SK-N-SH (cell line): ENCODE measurements around the gene TMEM131. TPM values are rescaled to one million over a fixed set of nuclear protein-coding genes. Genes with fewer than 3 reads are reported as not detected.

ENCODE experiments used
- CTCF ChIA-PET: fragments of 300-600, 350-600 bp; formaldehyde crosslinking; extraction: SDS; loops from one replicate; lab custom pipeline; 2021; lab: Yijun Ruan, JAX
- POLR2A ChIA-PET: fragments of 350-600 bp; sonication (Branson Sonifier 250); formaldehyde crosslinking; extraction: SDS; loops from one replicate; lab custom pipeline; 2020; ENCODE audit warnings: antibody characterized with exemption, inconsistent platforms; lab: Yijun Ruan, JAX
- DNase-seq: peaks from one replicate; pipeline ENCODE4 v3.0.0; 2012
- H2AFZ ChIP-seq: fragments of 200-600 bp; sonication (generic); 2 replicates; pipeline ENCODE4 v1.8.1; 2016; ENCODE audit warnings: antibody characterized with exemption, mild to moderate bottlenecking, low read depth
- H3F3A ChIP-seq: fragments of 200-600 bp; sonication (generic); replicated peaks from 2 replicates; pipeline ENCODE3; 2016; ENCODE audit warnings: antibody characterized with exemption, mild to moderate bottlenecking; ENCODE audit not compliant: insufficient read depth
- H3K27ac ChIP-seq, 2 experiments: fragments of 200-500 bp in 1 of 2; fragments of 200-600 bp in 1 of 2; sonication (Bioruptor generic) in 1 of 2; sonication (generic), shearing (Covaris generic) in 1 of 2; 2 replicates each; pipeline versions ENCODE4 v1.5.1 to v1.6.1; 2014 to 2016; ENCODE audit warnings: low read depth in 2 of 2, inconsistent platforms in 1 of 2, low read length in 1 of 2, mild to moderate bottlenecking in 1 of 2, mixed read lengths in 1 of 2
- H3K27me3 ChIP-seq: fragments of 200-600 bp; sonication (generic), shearing (Covaris generic); 2 replicates; pipeline ENCODE4 v1.6.1; 2016; ENCODE audit warnings: mixed run types; ENCODE audit not compliant: insufficient read depth
- H3K36me3 ChIP-seq, 2 experiments: fragments of 200-500 bp in 1 of 2; fragments of 200-600 bp in 1 of 2; sonication (Bioruptor generic) in 1 of 2; sonication (generic) in 1 of 2; replicated peaks in 1 of 2; 2 replicates each; pipeline versions ENCODE3 to v1.5.1; 2014 to 2016; ENCODE audit warnings: low read length in 1 of 2, mild to moderate bottlenecking in 1 of 2; ENCODE audit not compliant: insufficient read depth in 2 of 2, control insufficient read depth in 1 of 2
- H3K4me1 ChIP-seq, 2 experiments: fragments of 200-500 bp in 1 of 2; fragments of 200-600 bp in 1 of 2; sonication (Bioruptor generic) in 1 of 2; sonication (generic), shearing (Covaris generic) in 1 of 2; 2 replicates each; pipeline versions ENCODE4 v1.5.1 to v1.6.1; 2014 to 2016; ENCODE audit warnings: low read depth in 1 of 2, low read length in 1 of 2, mixed run types in 1 of 2; ENCODE audit not compliant: insufficient read depth in 2 of 2, control insufficient read depth in 1 of 2
- H3K4me2 ChIP-seq: fragments of 200-600 bp; sonication (generic), shearing (Covaris generic); 2 replicates; pipeline ENCODE4 v1.6.1; 2017; ENCODE audit warnings: mixed run types
- H3K4me3 ChIP-seq, 2 experiments: fragments of 200-500 bp in 1 of 2; fragments of 200-600 bp in 1 of 2; sonication (Bioruptor generic) in 1 of 2; sonication (generic), shearing (Covaris generic) in 1 of 2; 2 replicates each; pipeline versions ENCODE4 v1.5.1 to v1.8.1; 2014 to 2016; ENCODE audit warnings: low read depth in 2 of 2, inconsistent platforms in 1 of 2, low read length in 1 of 2, mild to moderate bottlenecking in 1 of 2, mixed read lengths in 1 of 2, moderate library complexity in 1 of 2
- H3K79me2 ChIP-seq: fragments of 200-600 bp; sonication (generic); 2 replicates; pipeline ENCODE4 v1.8.1; 2017; ENCODE audit warnings: mild to moderate bottlenecking; ENCODE audit not compliant: insufficient read depth
- H3K9ac ChIP-seq: fragments of 200-600 bp; sonication (generic); 2 replicates; pipeline ENCODE4 v1.6.1; 2017; ENCODE audit warnings: mixed run types
- H3K9me2 ChIP-seq: fragments of 200-600 bp; sonication (generic); 2 replicates; pipeline ENCODE4 v1.6.1; 2017; ENCODE audit warnings: mixed run types
- H3K9me3 ChIP-seq: fragments of 200-600 bp; sonication (generic); 2 replicates; pipeline ENCODE4 v1.6.1; 2017; ENCODE audit warnings: mixed run types, mild to moderate bottlenecking, moderate library complexity
- H4K20me1 ChIP-seq: fragments of 200-600 bp; sonication (generic); 2 replicates; pipeline ENCODE4 v1.6.1; 2017; ENCODE audit warnings: mild to moderate bottlenecking, mixed run types; ENCODE audit not compliant: insufficient read depth
- CHD2 ChIP-seq: fragments of 150-350 bp; IDR thresholded peaks from 2 replicates; pipeline ENCODE4 v1.6.1; 2018; ENCODE audit warnings: low read length; ENCODE audit not compliant: partially characterized antibody
- ELF1 ChIP-seq: IDR thresholded peaks from 2 replicates; pipeline ENCODE4 v1.4.0; 2012
- EP300 ChIP-seq, 2 experiments: IDR thresholded peaks; 2 replicates each; pipeline versions ENCODE4 v1.4.0 to v1.6.1; 2012; ENCODE audit warnings: borderline replicate concordance in 1 of 2, low read depth in 1 of 2, low read length in 1 of 2
- EZH2phosphoT487 ChIP-seq: fragments of 200-600 bp; sonication (generic); IDR thresholded peaks from 2 replicates; pipeline ENCODE4 v1.6.1; 2017; ENCODE audit warnings: low read depth, mixed run types, mild to moderate bottlenecking, antibody characterized with exemption, moderate library complexity, borderline replicate concordance
- FOXJ3 ChIP-seq: sonication (generic); formaldehyde crosslinking; IDR thresholded peaks from 2 replicates; pipeline ENCODE4 v1.5.1; 2020; ENCODE audit warnings: mild to moderate bottlenecking, missing genetic modification reagents
- FOXM1 ChIP-seq: IDR thresholded peaks from 2 replicates; pipeline ENCODE4 v1.4.0; 2012; ENCODE audit warnings: low read depth, mild to moderate bottlenecking
- GATA2 ChIP-seq: sonication (generic); formaldehyde crosslinking; IDR thresholded peaks from 2 replicates; pipeline ENCODE4 v1.5.0; 2020; ENCODE audit warnings: mild to moderate bottlenecking, missing genetic modification reagents
- JUND ChIP-seq: IDR thresholded peaks from 2 replicates; pipeline ENCODE4 v1.4.0; 2012
- MXI1 ChIP-seq: IDR thresholded peaks from 2 replicates; pipeline ENCODE4 v1.6.1; 2012; ENCODE audit warnings: mild to moderate bottlenecking, low read depth, low read length, improper control_type of control experiment
- NFIC ChIP-seq: IDR thresholded peaks from 2 replicates; pipeline ENCODE4 v1.4.0; 2012; ENCODE audit warnings: borderline replicate concordance
- NRF1 ChIP-seq: IDR thresholded peaks from 2 replicates; pipeline ENCODE4 v1.6.1; 2012; ENCODE audit warnings: low read depth, mild to moderate bottlenecking, low read length
- PBX3 ChIP-seq: IDR thresholded peaks from 2 replicates; pipeline ENCODE4; 2012
- POLR2AphosphoS5 ChIP-seq: IDR thresholded peaks from 2 replicates; pipeline ENCODE4 v1.6.1; 2012; ENCODE audit warnings: low read depth, low read length
- RCOR1 ChIP-seq: fragments of 150-350 bp; IDR thresholded peaks from 2 replicates; pipeline ENCODE4 v1.6.1; 2017; ENCODE audit warnings: antibody characterized with exemption, low read length
- RFX5 ChIP-seq: IDR thresholded peaks from 2 replicates; pipeline ENCODE4 v1.6.1; 2012; ENCODE audit warnings: mild to moderate bottlenecking, improper control_type of control experiment, low read length
- SMC3 ChIP-seq: IDR thresholded peaks from 2 replicates; pipeline ENCODE4 v1.6.1; 2012; ENCODE audit warnings: low read depth, low read length, improper control_type of control experiment
- TAF1 ChIP-seq: IDR thresholded peaks from 2 replicates; pipeline ENCODE4 v1.6.1; 2012; ENCODE audit warnings: low read depth, mild to moderate bottlenecking, low read length, moderate library complexity, borderline replicate concordance
- TCF12 ChIP-seq: IDR thresholded peaks from 2 replicates; pipeline ENCODE4 v1.4.0; 2012
- TEAD4 ChIP-seq: IDR thresholded peaks from 2 replicates; pipeline ENCODE4 v1.4.0; 2012; ENCODE audit warnings: mild to moderate bottlenecking, borderline replicate concordance; ENCODE audit not compliant: insufficient read depth
- USF1 ChIP-seq: IDR thresholded peaks from 2 replicates; pipeline ENCODE4 v1.4.0; 2012; ENCODE audit warnings: low read depth, borderline replicate concordance
- USF2 ChIP-seq: fragments of 150-350 bp; IDR thresholded peaks from 2 replicates; pipeline ENCODE4 v1.6.1; 2017; ENCODE audit warnings: antibody characterized with exemption, low read length, low read depth, borderline replicate concordance
- WGBS: methylation state at CpG from one replicate; pipeline ENCODE4 v1.1.6; 2017; ENCODE audit warnings: low lambda C conversion rate; 5-methylcytosine and 5-hydroxymethylcytosine counted together
- polyA plus RNA-seq, 3 experiments: library from polyadenylated mRNA; depleted of rRNA; stranded (reverse); fragments of >200 nt; gene quantifications; 2 replicates each; pipeline ENCODE4 v1.2.3, GENCODE V29; 2012
- TF ChIP-seq, protein P1 (sequence below): fragments of 150-350 bp; IDR thresholded peaks from 2 replicates; pipeline ENCODE4 v1.6.1; 2016; ENCODE audit warnings: mild to moderate bottlenecking, low read depth, low read length
- TF ChIP-seq, protein P2 (sequence below): IDR thresholded peaks from 2 replicates; pipeline ENCODE4 v1.4.0; 2012; ENCODE audit warnings: low read depth

Gene TMEM131
- polyA plus RNA-seq, 1 of the 3 experiments (the other 2 are of a cell fraction), result 9.1 TPM

DNA sequence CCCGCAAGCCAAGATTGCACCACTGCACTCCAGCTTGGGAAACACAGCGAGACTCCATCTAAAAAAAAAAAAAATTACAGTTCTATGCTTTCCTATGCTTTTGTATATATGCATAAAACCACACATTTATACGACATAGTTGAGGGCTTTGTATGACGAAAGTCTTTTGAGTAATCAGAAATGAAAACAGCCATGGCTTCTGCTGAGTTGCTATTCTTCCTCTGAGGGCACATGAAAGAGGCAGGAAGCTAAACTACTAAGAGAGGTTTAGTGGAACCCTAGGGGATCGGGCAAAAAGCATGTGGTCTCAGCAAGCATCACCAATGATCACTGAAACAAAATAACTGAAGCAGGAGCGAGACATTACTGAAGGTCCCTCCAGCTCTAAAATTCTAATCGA, 182.8 kb downstream of the TMEM131 start:
- no peaks in the 10 kb centered on the region for H4K20me1 ChIP-seq
- peaks cover 0 to 3% of the 10 kb centered on the region in 2 experiments; a peak in 1 of 4 replicates for H3K4me1 ChIP-seq
- no peaks in the 10 kb centered on the region for H3K79me2 ChIP-seq
- H3K9ac ChIP-seq, result no peak overlapping the region
- no peak for TF ChIP-seq TAF1
- TF ChIP-seq TEAD4, result no peak
- TF ChIP-seq, protein P1, sequence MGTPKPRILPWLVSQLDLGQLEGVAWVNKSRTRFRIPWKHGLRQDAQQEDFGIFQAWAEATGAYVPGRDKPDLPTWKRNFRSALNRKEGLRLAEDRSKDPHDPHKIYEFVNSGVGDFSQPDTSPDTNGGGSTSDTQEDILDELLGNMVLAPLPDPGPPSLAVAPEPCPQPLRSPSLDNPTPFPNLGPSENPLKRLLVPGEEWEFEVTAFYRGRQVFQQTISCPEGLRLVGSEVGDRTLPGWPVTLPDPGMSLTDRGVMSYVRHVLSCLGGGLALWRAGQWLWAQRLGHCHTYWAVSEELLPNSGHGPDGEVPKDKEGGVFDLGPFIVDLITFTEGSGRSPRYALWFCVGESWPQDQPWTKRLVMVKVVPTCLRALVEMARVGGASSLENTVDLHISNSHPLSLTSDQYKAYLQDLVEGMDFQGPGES, result no peak
- no peak for TF ChIP-seq NFIC
- no peak for TF ChIP-seq EP300 (IDR thresholded peaks at IDR 0.05; ENCODE audit: borderline replicate concordance in 1 of 2, low read depth in 1 of 2, low read length in 1 of 2)
- H3K36me3 ChIP-seq, result peaks cover 34 to 57% of the 10 kb centered on the region in 2 experiments
- WGBS, result 86% methylated on average over 7 of the region's 7 CpGs
- POLR2A ChIA-PET, result no interaction called here
- no peak overlapping the region for H3K4me2 ChIP-seq
- H2AFZ ChIP-seq, result no peak overlapping the region
- H3F3A ChIP-seq, result peaks cover 5% of the 10 kb centered on the region
- no peak overlapping the region for H3K27ac ChIP-seq
- no peak overlapping the region for H3K4me3 ChIP-seq
- H3K9me2 ChIP-seq, result no peaks in the 10 kb centered on the region
- H3K9me3 ChIP-seq, result no peaks in the 10 kb centered on the region
- DNase-seq, result no peak
- no peaks in the 10 kb centered on the region for H3K27me3 ChIP-seq
- CTCF ChIA-PET, result interaction anchor here (1.3 to 1.6 kb wide), 2 partner anchors 457 to 572 kb away, joined by 3 to 4 read pairs; no protein-coding TSS in a partner anchor

- Histone ChIP-seq H3K4me2 (no peak overlapping the region), H3K9me3 (no peaks in the 10 kb centered on the region), H4K20me1 (no peaks in the 10 kb centered on the region), H3K27me3 (no peaks in the 10 kb centered on the region), H3F3A (no peaks in the 10 kb centered on the region), H3K9ac (no peak overlapping the region), H3K4me3 (no peak overlapping the region), H3K36me3 (peaks cover 30 to 60% of the 10 kb centered on the region in 2 experiments), H3K79me2 (no peaks in the 10 kb centered on the region), H2AFZ (no peak overlapping the region), H3K4me1 (no peaks in the 10 kb centered on the region), H3K27ac (no peak overlapping the region), H3K9me2 (no peaks in the 10 kb centered on the region)
- no peak for DNase-seq
- CTCF ChIA-PET, result interaction anchor here (1.3 to 2.2 kb wide), 2 partner anchors 460 to 576 kb away, joined by 6 to 9 read pairs; no protein-coding TSS in a partner anchor
- no peak for TF ChIP-seq PBX3
- no peak for TF ChIP-seq RCOR1
- TF ChIP-seq RFX5, result no peak
- TF ChIP-seq TCF12, result no peak
- no peak for TF ChIP-seq FOXJ3 (CRISPR knock-in tag)
- no peak for TF ChIP-seq NRF1
- TF ChIP-seq NFIC, result no peak
- no peak for TF ChIP-seq POLR2AphosphoS5
- TF ChIP-seq JUND, result no peak
- no peak for TF ChIP-seq EZH2phosphoT487
- no peak for TF ChIP-seq USF1
- no peak for TF ChIP-seq TEAD4
- TF ChIP-seq MXI1, result no peak
- TF ChIP-seq SMC3, result no peak
- TF ChIP-seq ELF1, result no peak
- TF ChIP-seq, protein P2, sequence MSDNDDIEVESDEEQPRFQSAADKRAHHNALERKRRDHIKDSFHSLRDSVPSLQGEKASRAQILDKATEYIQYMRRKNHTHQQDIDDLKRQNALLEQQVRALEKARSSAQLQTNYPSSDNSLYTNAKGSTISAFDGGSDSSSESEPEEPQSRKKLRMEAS, result no peak
- no peak for TF ChIP-seq USF2
- no peak for TF ChIP-seq GATA2 (CRISPR knock-in tag)
- TF ChIP-seq FOXM1, result no peak
- no peak for TF ChIP-seq CHD2
- POLR2A ChIA-PET, result no interaction called here
- 92% methylated on average over 4 of the region's 4 CpGs for whole genome bisulfite sequencing
Observed at GRCh38 chr2:97808816-97809215, 186.9 kb downstream of the TMEM131 start.
